GF-D8 (cell line): ENCODE measurements around the gene ZCCHC7.
"Not testable (repeated sequence)": the region's sequence is repeated elsewhere in the genome, so short reads cannot be mapped to it uniquely, and the experiment has no call there.

Source experiments
- DNase-seq: peaks from one replicate; lab custom pipeline; 2025; lab: John Stamatoyannopoulos, UW

ZCCHC7 gene

GRCh38 chr9:37293664-37294524, 173.5 kb downstream of the ZCCHC7 start:
- peak; percentile 69 for DNase-seq

- DNase-seq = no peak
Measured at GRCh38 chr9:37295178-37295577, 174.8 kb downstream of the ZCCHC7 start.

- DNase-seq = peak; percentile 23
Measured at GRCh38 chr9:37295796-37296195, 175.4 kb downstream of the ZCCHC7 start.

GRCh38 chr9:37297592-37297991, 177.2 kb downstream of the ZCCHC7 start:
- no peak for DNase-seq

GRCh38 chr9:37300620-37301019, 180.2 kb downstream of the ZCCHC7 start:
- no peak for DNase-seq

- no peak for DNase-seq
Measured at GRCh38 chr9:37301042-37301853, 180.9 kb downstream of the ZCCHC7 start.

GRCh38 chr9:37301854-37302172, 181.4 kb downstream of the ZCCHC7 start:
- DNase-seq = no peak

GRCh38 chr9:37302277-37302676, 181.9 kb downstream of the ZCCHC7 start:
- peak; percentile 44 for DNase-seq

GRCh38 chr9:37303272-37303671, 182.9 kb downstream of the ZCCHC7 start:
- DNase-seq = not testable (repeated sequence)

- no peak for DNase-seq
Measured at GRCh38 chr9:37309136-37309535, 188.8 kb downstream of the ZCCHC7 start.

- no peak for DNase-seq
Measured at GRCh38 chr9:37311938-37312708, 191.7 kb downstream of the ZCCHC7 start.

- no peak for DNase-seq
Measured at GRCh38 chr9:37324261-37324683, 203.9 kb downstream of the ZCCHC7 start.

- DNase-seq = no peak
Measured at GRCh38 chr9:37324691-37325490, 204.5 kb downstream of the ZCCHC7 start.

GRCh38 chr9:37325778-37326177, 205.4 kb downstream of the ZCCHC7 start:
- no peak for DNase-seq

GRCh38 chr9:37327553-37327952, 207.2 kb downstream of the ZCCHC7 start:
- no peak for DNase-seq

- DNase-seq = no peak
Measured at GRCh38 chr9:37328556-37329227, 208.3 kb downstream of the ZCCHC7 start.

GRCh38 chr9:37329576-37329975, 209.2 kb downstream of the ZCCHC7 start:
- peak; percentile 14 for DNase-seq

GRCh38 chr9:37331871-37332270, 211.5 kb downstream of the ZCCHC7 start:
- no peak for DNase-seq

- no peak for DNase-seq
Measured at GRCh38 chr9:37332578-37332977, 212.2 kb downstream of the ZCCHC7 start.

- no peak for DNase-seq
Measured at GRCh38 chr9:37333288-37333687, 212.9 kb downstream of the ZCCHC7 start.

GRCh38 chr9:37335238-37335637, 214.9 kb downstream of the ZCCHC7 start:
- DNase-seq = no peak
